NCI-H2196 treated with DMSO at 0.1 percent for 48 hours (cell line): ENCODE measurements around the gene RNF17.

Experiments
- DNase-seq: peaks from one replicate; lab custom pipeline; 2025; ENCODE audit not compliant: unreplicated experiment; lab: John Stamatoyannopoulos, UW

RNF17 gene

DNA sequence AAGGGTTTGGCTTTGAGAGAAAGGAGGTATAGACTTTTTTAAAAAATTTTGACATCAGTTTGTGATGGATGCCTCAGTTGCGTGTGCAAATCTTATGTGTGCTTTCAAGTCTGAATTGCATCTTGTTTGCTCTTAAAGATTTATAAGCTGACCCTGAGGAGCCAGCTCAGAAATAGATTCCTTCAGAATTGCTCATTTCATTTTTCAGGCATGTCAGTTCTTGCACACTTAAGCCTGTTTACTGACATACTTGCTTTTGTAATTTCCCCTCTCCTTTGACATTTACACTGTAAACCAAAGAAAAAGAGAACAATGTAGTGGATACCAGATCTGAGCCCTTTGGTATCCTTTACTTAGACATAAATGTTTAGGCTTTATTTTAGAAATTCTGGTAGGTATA lies 87.6 kb downstream of the RNF17 start:
- no peak for DNase-seq

DNA sequence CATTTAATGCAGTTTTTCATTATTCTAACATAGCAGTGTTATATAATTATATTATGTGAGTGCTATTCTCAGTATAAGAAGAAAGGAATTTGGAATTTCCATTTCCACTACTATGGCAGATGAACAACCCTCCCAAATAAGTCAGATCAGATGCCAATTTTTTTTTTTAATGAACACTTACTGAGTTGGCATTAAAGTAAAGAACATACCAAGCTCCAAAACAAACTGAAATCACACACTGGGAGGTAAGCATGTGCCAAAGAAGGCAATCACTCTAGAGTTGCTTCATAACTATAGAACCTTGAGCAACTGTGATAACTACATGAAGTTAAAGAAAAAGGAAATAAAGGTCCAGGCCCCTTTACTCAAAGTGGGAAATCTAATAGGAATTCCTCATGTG lies 90.3 kb downstream of the RNF17 start:
- DNase-seq: no peak

DNA sequence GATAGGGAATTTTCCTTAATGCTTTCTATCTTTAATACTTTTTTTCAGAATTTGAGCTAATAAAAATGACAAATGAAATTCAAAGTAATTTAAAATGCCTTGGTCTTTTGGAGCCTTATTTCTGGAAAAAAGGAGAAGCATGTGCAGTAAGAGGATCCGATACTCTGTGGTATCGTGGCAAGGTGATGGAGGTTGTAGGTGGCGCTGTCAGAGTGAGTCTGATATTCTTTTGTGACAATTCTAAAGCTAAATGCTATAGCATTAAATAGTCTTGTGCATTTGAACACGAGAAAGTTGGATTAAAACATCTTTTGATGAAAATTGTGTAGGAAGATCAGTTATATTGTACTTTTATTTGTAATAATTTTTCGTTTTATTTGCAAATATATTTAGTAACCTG lies 95.0 kb downstream of the RNF17 start:
- DNase-seq: no peak

DNA sequence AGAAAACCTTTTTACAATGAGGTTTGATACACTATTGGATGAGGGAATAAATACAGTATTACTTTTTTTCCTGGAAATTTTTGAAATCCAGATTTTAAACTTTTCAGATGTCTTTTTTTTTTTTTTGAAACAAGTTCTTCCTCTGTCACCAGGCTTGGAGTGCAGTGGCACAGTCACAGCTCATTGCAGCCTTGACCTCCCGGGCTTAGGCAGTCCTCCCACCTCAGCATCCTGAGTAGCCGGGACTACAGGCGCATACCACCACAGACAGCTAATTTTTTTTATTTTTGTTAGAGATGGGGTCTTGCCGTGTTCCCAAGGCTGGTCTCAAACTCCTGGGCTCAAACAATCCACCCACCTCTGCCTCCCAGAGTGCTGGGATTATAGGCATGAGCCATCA lies 96.8 kb downstream of the RNF17 start:
- DNase-seq: no peak

DNA sequence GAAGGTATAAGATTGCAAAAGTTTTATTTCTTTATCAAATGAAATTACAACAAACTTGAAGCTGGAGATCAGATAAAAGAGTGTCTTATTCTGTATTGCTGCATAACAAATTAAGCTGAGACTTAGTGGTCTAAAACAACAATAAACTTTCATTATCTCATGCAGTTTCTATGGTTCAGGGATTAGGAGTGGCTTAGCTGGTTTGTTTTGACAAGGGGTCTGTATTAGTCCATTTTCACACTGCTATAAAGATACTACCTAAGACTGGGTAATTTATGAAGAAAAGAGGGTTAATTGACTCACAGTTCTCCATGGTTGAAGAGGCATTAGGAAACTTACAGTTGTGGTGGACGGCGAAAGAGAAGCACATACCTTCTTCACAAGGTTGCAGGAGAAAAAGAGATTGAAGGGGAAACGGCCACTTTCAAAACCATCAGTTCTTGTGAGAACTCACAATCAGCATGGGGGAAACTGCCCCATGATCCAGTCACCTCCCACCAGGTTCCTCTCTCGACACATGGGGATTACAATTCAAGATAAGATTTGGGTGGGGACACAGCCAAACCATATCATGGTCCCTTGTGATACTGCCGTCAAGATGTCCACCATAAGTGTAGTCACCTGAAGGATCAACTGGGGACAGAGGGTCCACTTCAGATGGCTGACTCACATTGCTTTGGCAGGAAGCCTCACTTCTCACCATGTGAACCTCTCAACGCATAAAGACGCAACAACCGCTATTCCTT lies 97.8 kb downstream of the RNF17 start:
- DNase-seq: no peak

DNA sequence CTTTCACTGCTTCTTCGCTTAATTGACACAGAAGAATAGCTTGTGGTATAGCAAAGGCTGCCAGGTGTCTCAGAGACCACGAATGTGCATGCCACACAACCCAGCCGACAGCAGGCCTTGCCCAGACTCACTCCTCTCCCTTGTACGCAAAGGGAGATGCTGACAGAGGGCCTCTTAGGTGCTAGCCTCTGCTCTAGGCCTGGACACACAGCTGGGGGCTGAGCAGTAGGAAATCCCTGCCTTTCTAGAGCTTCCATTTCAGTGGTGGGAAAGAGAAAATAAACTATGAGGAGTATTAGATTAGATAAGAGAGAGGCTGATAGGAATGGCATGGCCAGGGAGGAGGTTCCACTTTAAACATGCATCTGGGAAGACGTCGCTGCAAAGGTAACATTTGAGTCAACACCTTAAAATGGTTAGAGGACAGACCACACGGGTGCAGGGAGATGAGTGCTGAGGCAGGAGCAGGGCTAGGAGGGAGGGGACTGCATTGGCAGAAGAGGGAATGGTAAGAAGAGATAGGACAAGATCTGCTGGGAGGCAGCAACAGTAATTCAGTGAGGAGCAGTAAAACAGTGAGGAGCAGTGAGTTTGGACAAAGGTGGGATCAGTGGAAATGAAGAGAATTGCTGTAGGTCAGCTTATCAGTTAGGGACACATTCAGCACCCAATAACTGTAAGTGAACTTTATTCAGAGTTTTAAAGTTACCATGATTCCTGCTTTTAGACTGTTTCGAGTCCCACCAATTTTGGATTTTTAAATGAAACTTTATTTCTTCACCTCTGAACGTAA lies 100.0 kb downstream of the RNF17 start:
- DNase-seq: no peak

DNA sequence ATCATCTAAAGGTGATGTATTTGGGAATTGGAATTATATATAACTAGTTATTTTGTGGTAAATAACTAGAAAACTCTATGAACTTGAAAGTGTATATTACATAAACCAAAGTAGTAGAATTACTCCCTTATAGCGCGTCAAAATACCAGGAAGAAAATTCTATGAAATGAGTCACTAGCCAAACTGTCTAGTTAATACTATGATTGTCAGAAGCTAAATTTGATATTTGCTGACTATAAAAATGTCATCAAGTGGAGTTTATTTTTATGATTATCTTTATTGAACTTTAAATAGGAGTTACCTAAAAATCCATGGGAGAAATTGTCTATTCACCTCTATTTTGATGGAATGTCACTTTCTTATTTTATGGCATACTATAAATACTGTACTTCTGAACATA lies 100.6 kb downstream of the RNF17 start:
- DNase-seq: no peak

DNA sequence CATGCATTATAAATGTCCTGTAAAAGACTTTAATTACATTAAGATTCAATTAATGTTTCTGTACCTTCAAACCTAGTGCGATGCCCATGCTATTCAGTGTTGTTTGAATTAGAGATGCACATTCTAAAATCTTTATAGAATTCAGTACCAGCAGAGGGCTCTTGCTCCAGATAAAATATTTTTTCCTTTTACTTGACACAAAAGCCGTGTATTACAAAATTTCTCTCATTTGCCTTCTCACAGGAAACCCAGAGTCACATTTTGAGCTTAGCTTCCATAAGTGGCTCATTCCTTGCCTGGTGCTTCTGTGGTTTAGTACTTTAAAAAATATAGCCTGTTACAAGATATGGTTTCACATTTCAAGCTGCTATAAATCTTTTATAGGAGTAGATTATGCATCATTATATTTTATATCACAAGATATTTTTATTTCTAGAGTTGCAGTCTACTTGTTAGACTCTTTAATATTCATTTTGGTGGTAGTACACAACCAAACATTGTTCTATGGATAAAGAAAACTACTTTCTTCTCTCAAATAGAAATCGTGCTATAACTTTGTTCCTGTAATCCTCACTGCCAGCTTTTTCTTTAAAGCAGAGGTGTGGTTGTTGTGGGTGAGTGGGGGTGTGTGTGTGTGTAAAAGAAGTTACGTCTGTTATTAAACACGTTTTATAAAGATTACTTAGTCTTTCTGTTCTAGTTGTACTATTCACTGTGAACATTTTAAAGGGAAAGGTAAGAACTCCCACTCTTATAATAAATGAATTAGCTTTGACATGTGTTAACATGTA lies 101.4 kb downstream of the RNF17 start:
- no peak for DNase-seq

DNA sequence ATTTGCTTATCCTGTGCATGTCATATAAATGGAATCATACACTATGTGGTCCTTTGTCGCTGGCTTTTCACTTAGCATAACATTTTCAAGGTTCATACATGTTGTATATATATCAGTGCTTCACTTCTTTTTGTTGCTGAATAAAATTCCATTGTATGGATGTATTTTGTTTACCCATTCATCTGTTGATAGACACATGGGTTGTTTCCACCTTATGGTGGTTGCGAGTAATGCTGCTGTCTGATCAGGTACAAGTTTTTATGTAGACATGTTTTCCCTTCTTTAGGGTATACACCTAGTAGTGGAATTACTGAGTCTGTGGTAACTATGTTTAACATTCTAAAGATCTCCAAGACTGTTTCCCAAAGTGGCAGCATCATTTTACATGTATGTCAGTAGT lies 102.5 kb downstream of the RNF17 start:
- no peak for DNase-seq

DNA sequence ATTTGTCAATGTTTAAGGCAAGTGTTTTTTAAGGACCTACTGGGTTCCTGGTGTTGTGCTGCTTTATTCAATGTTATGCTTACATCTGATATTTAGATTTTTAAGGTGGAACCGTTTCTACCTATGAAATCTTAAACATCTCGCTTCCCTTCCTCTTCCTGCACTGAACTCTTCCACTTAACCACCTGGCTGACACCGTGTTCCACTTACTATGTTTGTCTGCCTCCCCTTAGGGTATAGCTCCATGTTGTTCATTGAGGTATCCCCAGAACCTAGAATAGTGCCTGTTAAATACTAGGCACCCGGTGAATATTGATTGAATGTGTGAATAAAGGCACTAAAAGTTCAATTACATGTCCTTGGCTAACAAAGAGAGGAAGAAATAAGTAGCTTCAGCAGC lies 104.9 kb downstream of the RNF17 start:
- no peak for DNase-seq

DNA sequence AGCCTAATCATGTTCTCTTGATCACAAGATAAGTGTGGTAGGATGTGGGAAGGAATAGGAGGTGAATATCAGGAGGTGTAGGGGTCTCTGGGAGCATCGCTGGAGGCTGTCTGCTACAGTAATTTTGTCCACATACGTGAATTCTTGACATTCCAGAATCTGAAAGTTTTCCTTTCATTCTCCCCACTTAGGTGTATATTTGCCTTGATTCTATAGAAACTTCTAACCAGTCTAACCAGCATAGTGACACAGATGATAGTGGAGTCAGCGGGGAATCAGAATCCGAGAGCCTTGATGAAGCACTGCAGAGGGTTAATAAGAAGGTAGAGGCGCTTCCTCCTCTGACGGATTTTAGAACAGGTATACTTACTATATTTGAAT lies 106.4 kb downstream of the RNF17 start:
- DNase-seq: no peak

DNA sequence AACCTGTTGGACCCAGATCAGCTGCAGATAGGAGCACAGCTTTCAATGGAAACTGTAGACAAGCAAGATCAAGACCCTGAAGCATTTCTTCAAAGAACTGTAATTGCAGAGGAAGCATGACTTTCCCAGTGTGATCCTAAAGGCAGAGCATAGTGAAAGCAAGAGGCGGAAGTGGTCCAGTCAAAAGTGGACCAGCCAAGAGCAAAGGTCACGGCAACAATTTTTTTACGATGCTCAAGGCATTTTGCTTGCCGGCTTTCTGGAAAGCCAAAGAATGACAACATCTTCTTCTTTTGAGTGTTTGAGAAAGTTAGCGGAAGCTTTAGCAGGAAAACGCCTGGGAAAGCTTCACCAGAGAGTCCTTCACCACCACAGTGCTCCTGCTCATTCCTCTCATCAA lies 111.6 kb downstream of the RNF17 start:
- DNase-seq: no peak

DNA sequence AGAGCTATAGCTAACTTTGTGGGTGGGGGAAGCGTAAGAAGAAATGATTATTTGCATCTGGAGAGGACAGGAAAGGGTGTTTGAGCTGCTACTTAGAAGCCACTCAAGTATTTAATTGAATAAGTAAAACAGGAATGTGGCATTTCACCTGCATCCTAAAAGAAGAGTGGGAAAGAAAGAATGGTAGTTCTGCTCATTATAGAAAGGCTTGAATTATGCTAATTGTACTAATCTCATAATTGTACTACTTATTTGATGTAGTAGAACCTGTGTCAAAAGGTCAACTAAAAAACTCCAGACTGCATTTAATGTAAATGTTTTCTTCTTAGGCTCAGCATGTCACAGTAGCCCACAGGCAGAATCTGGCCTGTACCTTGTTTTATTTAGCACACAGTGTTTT lies 113.6 kb downstream of the RNF17 start:
- no peak for DNase-seq

DNA sequence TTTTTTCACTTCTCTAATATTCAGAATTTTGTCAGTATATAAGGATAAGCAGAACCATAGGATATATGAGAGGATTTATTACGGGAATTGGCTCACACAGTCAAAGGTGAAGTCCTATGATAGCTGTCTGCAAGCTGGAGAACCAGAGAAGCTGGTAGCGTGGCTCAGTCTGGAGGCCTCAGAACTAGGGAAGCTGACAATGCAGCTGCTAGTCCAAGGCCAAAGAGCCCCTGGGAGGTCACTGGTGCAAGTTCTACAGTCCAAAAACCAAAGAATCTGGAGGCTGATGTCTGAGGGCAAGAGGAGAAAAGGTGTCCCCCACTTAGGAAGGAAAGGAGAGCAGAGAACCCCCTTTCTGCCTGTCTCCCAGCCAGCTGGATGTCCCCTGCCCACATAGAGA lies 114.4 kb downstream of the RNF17 start:
- DNase-seq: no peak

DNA sequence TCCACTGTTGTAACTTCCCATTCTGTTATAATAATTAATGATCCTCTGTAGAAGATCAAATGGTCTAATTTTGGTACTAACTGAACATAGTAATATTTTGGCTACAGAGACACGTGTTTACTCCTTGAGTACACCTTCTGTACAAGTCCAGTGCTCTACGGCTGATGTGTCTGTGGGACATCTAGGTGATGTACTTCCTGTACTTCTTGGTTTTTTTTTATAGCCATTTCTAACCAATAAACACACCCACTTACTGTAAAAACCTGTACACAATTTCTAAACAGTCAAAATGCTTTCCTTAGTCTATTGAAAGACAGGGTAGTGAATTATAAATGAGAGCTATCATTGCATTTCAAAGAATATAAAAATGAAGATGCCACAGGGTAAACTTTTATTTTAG lies 118.7 kb downstream of the RNF17 start:
- DNase-seq: no peak

DNA sequence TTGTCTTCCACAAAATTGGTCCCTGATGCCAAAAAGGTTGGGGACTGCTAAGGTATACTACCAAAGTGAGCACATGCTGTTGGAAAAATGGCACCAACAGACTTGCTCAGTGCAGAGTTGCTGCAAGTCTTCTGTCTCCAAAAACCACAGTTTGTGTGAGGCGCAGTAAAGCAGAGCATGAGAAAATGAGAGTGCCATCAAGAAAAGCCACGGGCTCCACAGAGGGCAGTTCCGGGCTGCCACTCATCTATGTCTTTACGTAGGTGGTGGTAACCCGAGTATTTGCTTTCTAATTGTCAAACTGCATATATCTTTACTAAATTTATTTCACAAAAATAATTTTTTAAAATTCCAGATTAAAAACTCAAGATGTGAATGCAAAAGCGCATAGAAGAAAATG lies 123.8 kb downstream of the RNF17 start:
- no peak for DNase-seq

DNA sequence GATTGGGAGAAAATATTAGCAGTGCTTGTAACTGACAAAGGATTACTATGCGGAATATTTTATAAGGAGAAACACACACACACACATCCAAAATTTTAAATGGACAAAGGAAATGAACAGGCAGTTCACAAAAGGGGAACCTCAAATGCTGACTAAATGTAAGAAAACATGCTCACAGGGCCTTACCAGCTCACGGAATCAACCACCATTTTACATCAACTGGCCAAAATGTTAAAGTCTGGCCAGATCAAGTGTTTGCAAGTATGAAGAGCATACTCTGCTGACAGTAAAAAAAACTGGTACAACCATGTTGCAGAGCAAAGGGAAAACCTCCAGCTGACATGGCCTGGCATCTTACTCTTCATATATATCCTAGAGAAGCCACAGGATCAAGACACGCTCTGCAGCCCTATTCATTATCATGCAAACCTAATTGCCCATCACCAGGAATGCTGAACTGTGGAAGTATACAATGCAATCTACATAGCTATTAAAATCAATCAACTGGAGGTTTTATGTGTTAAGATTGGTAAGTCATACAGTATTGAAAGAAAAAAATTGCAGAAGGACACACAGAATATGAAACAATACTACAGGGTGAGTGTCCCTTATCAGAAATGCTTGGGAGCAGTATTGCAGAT lies 124.4 kb downstream of the RNF17 start:
- DNase-seq: no peak

DNA sequence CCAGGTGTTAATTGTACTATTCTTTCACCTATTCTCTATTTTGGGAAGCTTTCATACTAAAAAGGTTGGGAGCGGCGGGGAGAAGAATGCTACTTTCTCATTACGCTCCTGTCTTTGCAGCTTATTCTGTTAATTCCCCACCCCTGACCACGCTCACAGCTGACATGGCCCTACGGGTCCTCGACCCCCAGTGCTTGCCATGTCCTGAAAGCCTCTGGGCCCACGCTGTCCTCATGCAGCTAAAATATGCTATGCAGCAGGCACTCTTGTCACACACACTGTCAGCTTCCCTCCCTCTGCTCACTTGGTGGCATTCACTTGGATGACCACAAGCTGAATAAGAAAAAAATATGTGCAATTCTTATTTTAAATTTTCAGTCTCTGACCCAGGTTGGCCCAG lies 126.3 kb downstream of the RNF17 start:
- DNase-seq: no peak

DNA sequence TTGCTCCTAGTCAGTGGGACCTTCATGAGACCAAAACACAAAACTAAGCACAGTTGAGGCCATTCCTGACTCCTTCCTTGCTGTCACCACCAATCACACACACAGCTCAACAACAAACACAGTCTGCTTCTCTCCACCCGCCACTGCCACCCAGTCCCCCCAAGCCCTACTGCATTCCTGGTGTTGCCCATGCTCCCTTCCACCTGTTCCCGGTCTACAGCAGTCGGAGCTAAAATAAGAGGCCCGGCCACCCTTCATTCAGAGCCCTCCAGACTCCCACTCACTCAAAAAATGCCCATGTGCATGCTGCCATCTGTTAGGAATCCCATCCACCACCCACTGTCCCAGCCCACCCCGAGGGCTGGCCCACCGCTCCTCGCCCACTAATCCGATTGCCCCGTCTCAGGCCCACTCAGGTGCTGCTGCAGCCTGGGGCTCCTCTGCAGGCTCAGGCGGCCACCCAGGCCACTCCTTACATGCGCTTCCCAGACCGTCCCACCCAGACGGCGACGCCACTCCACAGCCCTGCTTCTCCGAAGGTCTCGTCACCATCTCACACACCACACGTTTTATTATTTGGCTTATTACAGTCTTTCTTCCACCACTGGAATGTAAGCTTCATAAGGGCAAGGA lies 127.6 kb downstream of the RNF17 start:
- DNase-seq: no peak

DNA sequence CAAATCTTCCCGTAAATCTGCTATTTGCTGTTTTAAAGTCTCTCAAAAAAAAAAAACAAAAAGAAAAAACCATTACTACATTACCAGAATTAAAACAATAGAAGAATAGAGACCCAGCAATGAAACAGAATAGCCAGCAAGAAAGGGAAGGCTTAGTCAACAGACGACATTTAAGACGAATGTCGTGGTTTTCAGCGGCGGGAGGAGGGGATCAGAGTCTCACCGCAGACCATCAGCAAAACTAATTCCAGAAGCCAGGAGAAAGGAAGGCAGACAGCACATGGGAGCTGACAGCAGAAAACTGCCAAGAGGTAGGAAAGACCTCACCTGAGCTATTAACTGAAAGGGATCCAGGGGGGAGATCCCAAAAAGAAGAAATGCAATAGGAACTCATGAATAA lies 128.9 kb downstream of the RNF17 start:
- DNase-seq: no peak

DNA sequence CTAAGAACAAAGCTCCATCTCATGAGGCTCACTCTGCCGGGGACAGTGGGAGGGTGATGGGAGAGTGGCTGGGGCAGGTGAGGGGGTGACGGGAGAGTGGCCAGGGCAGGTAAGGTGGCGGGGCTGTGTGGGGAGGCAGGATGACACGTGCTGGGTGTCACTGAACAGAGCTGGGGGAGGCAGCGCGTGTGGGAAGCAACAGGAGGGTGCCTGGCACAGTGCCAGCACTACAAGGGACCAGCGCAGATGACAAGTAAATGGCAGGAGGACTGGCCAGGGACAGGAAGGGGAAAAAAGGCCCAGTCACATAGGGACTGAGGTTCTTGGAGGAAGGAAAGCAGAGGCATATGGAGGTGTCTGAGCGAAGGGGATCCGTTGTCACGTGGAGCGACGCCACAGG lies 129.9 kb downstream of the RNF17 start:
- DNase-seq: no peak
